GM12878 (cell line): ENCODE measurements around the gene TOX2. TPM values are rescaled to one million over a fixed set of nuclear protein-coding genes. Genes with fewer than 3 reads are reported as not detected.

ENCODE experiments used
- ATAC-seq: fragments of 200-7000 bp; cut with Tn5 transposase; 3 replicates; pipeline ENCODE4 v1.9.1; 2020; ENCODE audit warnings: mild to moderate bottlenecking, moderate library complexity
- BruUV-seq: library from RNA; stranded (reverse); fragments of 400-500 nt; replicated peaks from 2 replicates; lab custom pipeline; 2021; lab: Mats Ljungman, UMichigan
- CTCF ChIA-PET: fragments of 300-600 bp; sonication (Branson Sonifier 250); formaldehyde crosslinking; extraction: SDS; loops from one replicate; lab custom pipeline; 2021; ENCODE audit warnings: inconsistent platforms; lab: Yijun Ruan, JAX
- POLR2A ChIA-PET: fragments of 350-600 bp; formaldehyde crosslinking; extraction: SDS; loops from one replicate; lab custom pipeline; 2021; ENCODE audit warnings: inconsistent platforms; lab: Charles Lee
- RAD21 ChIA-PET: fragments of 300-600 bp; sonication (Branson Sonifier 250); formaldehyde crosslinking; loops from one replicate; lab custom pipeline; 2023; ENCODE audit warnings: antibody characterized with exemption; ENCODE audit not compliant: unreplicated experiment; lab: Charles Lee
- SMC1A ChIA-PET: fragments of 300-600 bp; sonication (Branson Sonifier 250); formaldehyde crosslinking; loops from one replicate; lab custom pipeline; 2023; ENCODE audit not compliant: unreplicated experiment, uncharacterized antibody; lab: Charles Lee
- DNase-seq: peaks from one replicate; pipeline ENCODE4 v3.0.0-alpha.2; 2011; ENCODE audit warnings: low read depth, low spot score
- FAIRE-seq: peaks from 3 replicates; lab custom pipeline; 2011; peaks lifted over from hg19 to GRCh38; lab: Jason Lieb, UNC
- H2AFZ ChIP-seq: 2 replicates; pipeline ENCODE4 v1.6.0; 2011; ENCODE audit warnings: low read depth, low read length, control low read depth; ENCODE audit not compliant: control insufficient read depth
- H3K27ac ChIP-seq: 2 replicates; pipeline ENCODE4 v1.5.1; 2011; ENCODE audit warnings: control low read depth; ENCODE audit not compliant: control insufficient read depth, insufficient read depth
- H3K27me3 ChIP-seq, 2 experiments: replicated peaks in 1 of 2; 2 replicates each; pipeline versions ENCODE4 v1.6.0 to v1.6.1; 2011; ENCODE audit warnings: low read length in 1 of 2; ENCODE audit not compliant: control insufficient read depth in 2 of 2, insufficient read depth in 2 of 2
- H3K36me3 ChIP-seq, 2 experiments: 2 replicates each; pipeline ENCODE4 v1.5.1; 2011; ENCODE audit warnings: low read length in 1 of 2; ENCODE audit not compliant: control insufficient read depth in 2 of 2, insufficient read depth in 2 of 2
- H3K4me1 ChIP-seq: 2 replicates; pipeline ENCODE4 v1.6.1; 2011; ENCODE audit warnings: mild to moderate bottlenecking, low read length, moderate library complexity, mixed read lengths; ENCODE audit not compliant: control insufficient read depth, insufficient read depth
- H3K4me2 ChIP-seq: 2 replicates; pipeline ENCODE4 v1.6.0; 2011; ENCODE audit warnings: control low read depth; ENCODE audit not compliant: control insufficient read depth, insufficient read depth
- H3K4me3 ChIP-seq: fragments of 200-600 bp; sonication (generic); 2 replicates; pipeline ENCODE4 v1.5.1; 2016
- H3K79me2 ChIP-seq: 2 replicates; pipeline ENCODE4 v1.6.0; 2011; ENCODE audit warnings: low read length; ENCODE audit not compliant: control insufficient read depth, insufficient read depth
- H3K9ac ChIP-seq: 2 replicates; pipeline ENCODE4 v1.8.0; 2011; ENCODE audit warnings: low read length, control low read depth, mixed read lengths; ENCODE audit not compliant: control insufficient read depth, insufficient read depth
- H3K9me3 ChIP-seq: replicated peaks from 3 replicates; pipeline ENCODE4 v1.5.1; 2011; ENCODE audit warnings: mild to moderate bottlenecking, low read length; ENCODE audit not compliant: control insufficient read depth, insufficient read depth
- H4K20me1 ChIP-seq: 2 replicates; pipeline ENCODE4 v1.6.0; 2011; ENCODE audit not compliant: control insufficient read depth, insufficient read depth
- ASH2L ChIP-seq: fragments of 300-600, 200-600 bp; sonication (generic); IDR thresholded peaks from 2 replicates; pipeline ENCODE4 v1.6.1; 2017; ENCODE audit warnings: low read depth, mild to moderate bottlenecking, borderline replicate concordance
- BCL11A ChIP-seq: IDR thresholded peaks from 2 replicates; pipeline ENCODE4 v1.6.1; 2011; ENCODE audit warnings: low read depth, low read length
- BCL3 ChIP-seq: IDR thresholded peaks from 2 replicates; pipeline ENCODE4 v1.6.1; 2011; ENCODE audit warnings: borderline replicate concordance, low read depth, mild to moderate bottlenecking, moderate library complexity, low read length; ENCODE audit not compliant: insufficient read depth, poor library complexity, severe bottlenecking
- BCLAF1 ChIP-seq: fragments of 450-650 bp; IDR thresholded peaks from 2 replicates; pipeline ENCODE4 v1.6.1; 2017; ENCODE audit warnings: antibody characterized with exemption, mild to moderate bottlenecking, moderate library complexity
- CBFB ChIP-seq: IDR thresholded peaks from 2 replicates; pipeline ENCODE4 v1.6.1; 2016; ENCODE audit warnings: antibody characterized with exemption, low read depth
- CUX1 ChIP-seq: IDR thresholded peaks from 2 replicates; pipeline ENCODE4 v1.6.1; 2012; ENCODE audit warnings: improper control_type of control experiment, low read depth, low read length; ENCODE audit not compliant: insufficient replicate concordance
- EGR1 ChIP-seq, 2 experiments: IDR thresholded peaks; 1 replicate in 1 of 2; 2 replicates in 1 of 2; pipeline ENCODE4 v1.6.1; 2011 to 2012; ENCODE audit warnings: low read depth in 2 of 2, low read length in 2 of 2, borderline replicate concordance in 1 of 2, mild to moderate bottlenecking in 1 of 2, moderate library complexity in 1 of 2
- GABPA ChIP-seq: IDR thresholded peaks from 2 replicates; pipeline ENCODE4 v1.6.1; 2014; ENCODE audit warnings: antibody characterized with exemption, low read depth, mild to moderate bottlenecking, inconsistent platforms
- HDAC2 ChIP-seq: fragments of 200-600 bp; sonication (generic); IDR thresholded peaks from 2 replicates; pipeline ENCODE4 v1.6.1; 2017
- NFXL1 ChIP-seq: fragments of 450-650 bp; IDR thresholded peaks from 2 replicates; pipeline ENCODE4 v1.6.1; 2017; ENCODE audit warnings: antibody characterized with exemption, mild to moderate bottlenecking, borderline replicate concordance
- NRF1 ChIP-seq: conservative IDR thresholded peaks from 2 replicates; pipeline ENCODE4 v1.6.1; 2011; ENCODE audit warnings: mild to moderate bottlenecking, low read depth, low read length, improper control_type of control experiment
- RAD51 ChIP-seq: fragments of 450-650 bp; IDR thresholded peaks from 2 replicates; pipeline ENCODE4 v1.6.1; 2016; ENCODE audit warnings: moderate library complexity, mild to moderate bottlenecking, inconsistent platforms
- RBBP5 ChIP-seq: fragments of 200-600 bp; sonication (generic); conservative IDR thresholded peaks from 2 replicates; pipeline ENCODE4 v1.6.1; 2016
- USF1 ChIP-seq: IDR thresholded peaks from 2 replicates; pipeline ENCODE4 v1.6.1; 2011; ENCODE audit warnings: borderline replicate concordance, low read depth, mild to moderate bottlenecking, moderate library complexity, mixed read lengths, low read length; ENCODE audit not compliant: insufficient read depth; ENCODE audit errors: extremely low read length
- WGBS: methylation state at CpG from one replicate; pipeline ENCODE4 v1.1.6; 2016; ENCODE audit warnings: low lambda C conversion rate; ENCODE audit not compliant: insufficient replicate concordance, insufficient coverage; ENCODE audit errors: missing lambda C conversion rate; 5-methylcytosine and 5-hydroxymethylcytosine counted together
- in situ Hi-C: fragments of 300-500 bp; cut with MboI; formaldehyde crosslinking; loops from 9 replicates; pipeline ENCODE4 v1.14.3; 2018; ENCODE audit warnings: mixed read lengths
- intact Hi-C: fragments of 100-400 bp; cut with micrococcal nuclease; formaldehyde crosslinking; loops from one replicate; pipeline ENCODE4 v1.14.2; 2022; ENCODE audit not compliant: unreplicated experiment
- polyA plus RNA-seq, 11 experiments: library from polyadenylated mRNA; depleted of rRNA in 4 of 11; unstranded in 6 of 11; stranded (reverse) in 5 of 11; fragments of >200 nt; fragmentation: Nextera tagmentation in 4 of 11; fragmentation: Illumina TruSeq in 1 of 11; extraction: Ambion mirVana in 4 of 11; extraction: Trizol in 1 of 11; gene quantifications; 1 replicate in 1 of 11; 2 replicates in 10 of 11; pipeline versions ENCODE4 v1.2.1 to v1.2.3, GENCODE V29; 2011 to 2016; ENCODE audit warnings: inconsistent platforms in 2 of 11, missing spikeins in 2 of 11, low read depth in 1 of 11
- total RNA-seq, 4 experiments: library from RNA; depleted of rRNA in 3 of 4; stranded (reverse); fragments of >200 nt in 3 of 4; fragmentation: Illumina TruSeq in 1 of 4; extraction: Trizol in 1 of 4; gene quantifications; 2 replicates each; pipeline versions ENCODE4 v1.2.1 to v1.2.3, GENCODE V29; 2013 to 2021

Gene TOX2
- total and polyA plus RNA-seq, 10 of the 15 experiments (the other 5 are each of a cell fraction or from before 2014, with no cell fraction given), result 2.6 to 40.5 (median 7.9) TPM

GRCh38 chr20:44006578-44006977 is 91.9 kb downstream of the TOX2 start:
- intact Hi-C loops, result no loop called here
- Histone ChIP-seq H3K4me1 (peaks cover 16% of the 10 kb centered on the region), H3K4me3 (no peak overlapping the region), H3K9ac (no peak overlapping the region), H3K79me2 (no peaks in the 10 kb centered on the region), H4K20me1 (no peaks in the 10 kb centered on the region)
- no peak for ATAC-seq
- in situ Hi-C loops, result no loop called here
- 92% methylated on average over 9 of the region's 9 CpGs for WGBS
- ChIA-PET RAD21 (no interaction called here), SMC1A (interaction anchor here (1.0 kb wide), 1 partner anchor 8 kb away, joined by 3 read pairs; no protein-coding TSS in a partner anchor)
- no TSS peak for BruUV-seq
- no peak for TF ChIP-seq USF1
- TF ChIP-seq RBBP5, result no peak
- TF ChIP-seq HDAC2, result no peak
- no peak for TF ChIP-seq CUX1
- no peak for TF ChIP-seq BCL11A
- no peak for TF ChIP-seq CBFB
- no peak for TF ChIP-seq EGR1 (IDR thresholded peaks at IDR 0.05; ENCODE audit: borderline replicate concordance in 1 of 2, low read depth in 2 of 2, low read length in 2 of 2)
- TF ChIP-seq RAD51, result no peak
- TF ChIP-seq NRF1, result no peak
- no peak for TF ChIP-seq NFXL1
- TF ChIP-seq GABPA, result no peak
- TF ChIP-seq ASH2L, result no peak
- TF ChIP-seq BCL3, result no peak
- TF ChIP-seq BCLAF1, result no peak
- TF ChIP-seq, all 136 proteins: peak for 0
- DNase-seq, result no peak
- Histone ChIP-seq H3K4me2 (no peak overlapping the region), H3K9me3 (no peaks in the 10 kb centered on the region), H3K27me3 (no peaks in the 10 kb centered on the region), H2AFZ (no peak overlapping the region), H3K27ac (no peak overlapping the region), H3K36me3 (peaks cover 0 to 2% of the 10 kb centered on the region in 2 experiments; a peak in 1 of 4 replicates)
- CTCF ChIA-PET, result no interaction called here
- FAIRE-seq, result no peak
- POLR2A ChIA-PET, result no interaction called here
